GM06990 (cell line): ENCODE measurements around the gene LIPC.

Experiments
- DNase-seq: peaks from one replicate; pipeline ENCODE4 v3.0.0-alpha.2; 2011; ENCODE audit not compliant: insufficient read length; ENCODE audit errors: extremely low read depth
- H3K27me3 ChIP-seq: replicated peaks from 2 replicates; pipeline ENCODE4 v1.6.0; 2011; ENCODE audit warnings: low read length; ENCODE audit not compliant: control insufficient read depth, insufficient read depth
- H3K36me3 ChIP-seq: 2 replicates; pipeline ENCODE4 v1.5.1; 2011; ENCODE audit warnings: low read length; ENCODE audit not compliant: control insufficient read depth, insufficient read depth
- H3K4me3 ChIP-seq: replicated peaks from 2 replicates; pipeline ENCODE4 v1.5.1; 2011; ENCODE audit warnings: low read depth, mild to moderate bottlenecking, control low read depth, low read length
- CTCF ChIP-seq: IDR thresholded peaks from 2 replicates; pipeline ENCODE4 v1.5.1; 2011; ENCODE audit warnings: low read length, control low read depth, mild to moderate bottlenecking, inconsistent platforms; ENCODE audit not compliant: insufficient read depth, poor library complexity, severe bottlenecking

The LIPC gene

GRCh38 chr15:58539548-58539947 is 107.8 kb downstream of the LIPC start:
- no peak for TF ChIP-seq CTCF
- DNase-seq, result no peak
- Histone ChIP-seq H3K4me3 (no peak overlapping the region), H3K27me3 (no peaks in the 10 kb centered on the region), H3K36me3 (no peaks in the 10 kb centered on the region)

- no peak overlapping the region for H3K4me3 ChIP-seq
- DNase-seq, result no peak
- TF ChIP-seq CTCF, result no peak
- H3K36me3 ChIP-seq, result no peaks in the 10 kb centered on the region
- no peaks in the 10 kb centered on the region for H3K27me3 ChIP-seq
These were observed 109.8 kb downstream of the LIPC start for GRCh38 chr15:58541410-58542087.

GRCh38 chr15:58543664-58544335 is 112.0 kb downstream of the LIPC start:
- H3K4me3 ChIP-seq, result no peak overlapping the region
- no peaks in the 10 kb centered on the region for H3K36me3 ChIP-seq
- H3K27me3 ChIP-seq, result no peaks in the 10 kb centered on the region
- DNase-seq, result no peak
- no peak for TF ChIP-seq CTCF

- no peak for DNase-seq
- Histone ChIP-seq H3K27me3 (no peaks in the 10 kb centered on the region), H3K4me3 (no peak overlapping the region), H3K36me3 (no peaks in the 10 kb centered on the region)
- TF ChIP-seq CTCF, result no peak
These were observed 113.0 kb downstream of the LIPC start for GRCh38 chr15:58544756-58545155.

- Histone ChIP-seq H3K4me3 (no peak overlapping the region), H3K36me3 (no peaks in the 10 kb centered on the region), H3K27me3 (no peaks in the 10 kb centered on the region)
- DNase-seq, result no peak
- no peak for TF ChIP-seq CTCF
These were observed 113.7 kb downstream of the LIPC start for GRCh38 chr15:58545307-58546065.
